GM19193 (cell line): ENCODE measurements around the gene TTLL12.

Source experiments
- POLR2A ChIP-seq: IDR thresholded peaks from 4 replicates; pipeline ENCODE4 v1.6.1; 2011; ENCODE audit not compliant: insufficient read depth, insufficient read length; ENCODE audit errors: extremely low read depth

TTLL12 gene

GRCh38 chr22:43173566-43173965 lies 13.4 kb downstream of the TTLL12 start:
- TF ChIP-seq POLR2A = no peak

GRCh38 chr22:43172191-43172590 lies 14.7 kb downstream of the TTLL12 start:
- no peak for TF ChIP-seq POLR2A

DNA sequence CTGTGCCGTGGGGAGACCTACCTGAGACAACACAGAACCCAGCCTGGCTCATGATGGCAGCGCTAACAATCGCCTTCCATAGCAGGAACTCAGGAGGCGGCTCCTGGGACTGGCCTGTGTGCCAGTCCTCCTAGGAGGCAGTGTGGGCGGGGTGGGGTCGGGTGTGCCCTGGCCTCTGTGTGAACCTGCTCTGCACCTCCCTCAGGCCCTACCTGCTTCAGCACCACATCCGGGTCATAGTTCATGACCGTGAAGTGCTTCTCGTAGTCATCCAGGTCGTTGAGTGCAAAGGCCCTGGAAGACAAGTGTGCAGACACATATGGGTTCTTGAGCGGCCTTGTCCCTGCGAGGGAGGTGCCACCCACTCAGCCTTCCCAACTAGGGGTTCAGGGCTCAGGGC lies 15.3 kb downstream of the TTLL12 start:
- no peak for TF ChIP-seq POLR2A

- no peak for TF ChIP-seq POLR2A
These were observed 15.9 kb downstream of the TTLL12 start for GRCh38 chr22:43171019-43171491.

DNA sequence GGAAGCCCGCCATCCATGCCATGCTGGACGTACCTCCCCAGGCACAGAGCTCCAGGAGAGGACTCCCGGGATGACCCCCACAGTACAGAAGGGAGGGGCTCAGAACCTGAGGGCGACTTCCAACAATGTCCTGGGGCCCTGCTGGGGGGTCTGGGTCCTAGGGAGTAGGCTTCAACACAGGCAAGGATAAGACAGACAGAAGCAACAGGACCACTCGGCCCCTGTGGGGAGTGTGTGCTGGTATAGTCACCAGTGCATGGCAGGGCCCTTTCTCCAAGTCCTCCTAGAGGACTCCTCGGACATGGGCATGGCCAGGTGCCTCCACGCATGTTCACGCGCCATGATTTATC lies 16.8 kb downstream of the TTLL12 start:
- TF ChIP-seq POLR2A = no peak

DNA sequence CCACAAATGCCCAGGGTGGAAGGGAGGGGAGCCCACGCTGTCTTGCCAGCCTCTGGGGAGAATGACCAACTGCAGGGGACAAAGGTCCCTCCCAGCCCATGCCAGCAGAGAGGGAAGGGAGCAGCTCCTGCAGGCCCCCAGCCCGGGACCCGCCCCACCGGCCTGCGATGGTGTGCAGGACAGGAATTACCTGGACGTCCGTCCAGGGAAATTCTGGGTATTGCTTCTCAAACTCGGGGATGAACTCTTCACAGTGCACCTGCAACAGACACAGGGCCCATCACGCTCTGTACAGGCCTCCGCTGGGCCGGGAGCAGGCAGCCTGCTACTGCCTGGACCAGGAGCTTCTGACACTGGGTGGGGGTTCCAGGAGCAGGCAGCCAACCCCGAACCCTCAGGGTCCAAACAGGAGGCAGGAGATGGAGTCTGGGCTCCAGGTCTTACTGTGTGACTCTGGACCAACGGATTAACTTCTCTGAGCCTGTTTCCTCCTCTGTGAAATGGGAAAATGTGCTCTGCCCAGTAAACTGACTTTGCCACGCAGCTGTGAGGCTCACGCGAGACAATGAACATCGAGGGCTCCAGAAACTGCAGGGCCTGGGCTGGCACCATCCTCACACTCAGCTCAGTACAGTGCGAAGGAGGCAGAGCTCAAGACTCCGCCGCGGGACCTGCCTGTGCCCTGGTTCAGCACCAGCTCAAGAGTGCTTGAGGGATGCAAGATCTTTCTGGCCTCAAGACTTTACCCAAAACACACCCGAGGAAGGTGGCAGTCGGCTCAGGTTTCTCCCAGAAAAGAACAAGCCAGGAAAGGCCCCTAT lies 17.4 kb downstream of the TTLL12 start:
- no peak for TF ChIP-seq POLR2A

DNA sequence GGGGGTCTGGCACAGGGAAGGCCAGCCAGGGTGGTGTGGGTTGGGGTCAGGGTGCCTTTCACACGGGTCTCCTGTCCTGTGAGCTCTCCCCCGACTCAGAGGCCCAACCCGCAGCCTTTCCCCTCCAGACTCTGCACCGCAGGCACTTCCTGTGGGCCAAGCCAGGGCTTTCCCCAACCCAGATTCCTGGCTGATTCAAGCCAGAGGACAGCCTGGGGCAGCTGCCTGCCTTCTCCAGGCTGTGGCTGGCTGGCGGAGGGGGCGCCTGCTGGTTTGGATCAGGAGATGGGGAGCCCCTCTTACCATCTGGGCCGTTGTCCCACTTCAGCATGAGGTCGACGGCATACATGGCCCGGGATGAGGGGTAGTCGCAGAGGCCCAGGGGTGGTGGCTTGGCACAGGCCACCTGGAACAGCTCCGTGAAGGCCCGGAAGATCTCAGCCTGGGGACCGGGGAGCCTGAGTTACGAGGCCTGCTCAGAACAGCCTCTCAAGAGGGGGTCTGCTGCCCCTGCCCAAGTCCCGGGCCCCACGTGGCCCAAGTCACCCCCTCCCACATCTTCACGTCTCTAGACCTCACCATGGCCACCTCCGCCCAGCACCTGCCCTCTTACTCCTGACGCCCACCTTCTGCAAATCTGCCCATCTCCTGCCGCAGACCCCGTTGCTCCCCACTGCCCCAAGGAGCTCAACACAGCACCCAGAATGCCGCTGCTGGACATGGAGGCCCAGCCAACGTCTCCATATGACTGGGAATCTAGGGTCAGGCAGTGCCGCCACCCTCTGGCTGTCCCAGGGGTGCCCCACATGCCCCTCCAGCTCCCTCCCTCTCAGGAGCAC lies 18.2 kb downstream of the TTLL12 start:
- TF ChIP-seq POLR2A = no peak

GRCh38 chr22:43167001-43167589 lies 19.8 kb downstream of the TTLL12 start:
- TF ChIP-seq POLR2A = no peak

DNA sequence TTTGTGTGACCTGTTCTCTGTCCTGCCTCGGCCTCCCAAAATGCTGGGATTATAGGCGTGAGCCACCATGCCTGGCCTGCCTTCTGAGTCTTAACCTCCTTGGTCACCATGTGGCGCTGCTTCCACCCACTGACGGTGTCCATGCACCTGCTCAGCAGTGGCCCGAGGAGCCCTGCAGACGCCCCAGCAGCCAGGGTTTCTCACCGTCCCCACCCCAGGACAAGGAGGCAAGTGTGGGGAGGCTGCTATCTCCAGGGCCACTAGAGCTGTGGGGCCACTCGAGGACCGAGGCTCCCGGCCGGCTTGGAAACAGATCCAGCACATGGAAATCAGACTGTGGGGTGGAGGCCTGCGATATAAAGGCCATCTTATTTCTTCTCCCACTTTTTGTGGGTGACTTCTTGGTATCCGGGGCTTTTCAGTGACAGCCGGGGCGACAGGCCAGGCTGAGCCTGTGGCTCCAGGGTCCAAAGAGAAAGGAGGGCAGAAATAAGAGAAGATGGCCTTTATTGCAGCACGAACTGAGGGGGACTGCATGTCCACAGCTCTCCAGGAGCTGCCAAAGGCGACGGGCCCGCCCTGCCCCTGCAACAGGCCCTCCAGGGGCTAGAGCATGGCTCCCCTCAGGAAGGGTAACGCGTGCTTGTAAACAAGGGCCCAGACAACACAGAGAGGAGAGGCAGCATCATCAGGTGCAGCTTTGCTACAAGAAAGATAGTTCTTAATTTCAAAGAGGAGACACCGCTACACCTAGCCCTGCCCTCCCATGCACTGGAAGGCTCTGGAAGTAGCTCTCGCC lies 20.6 kb downstream of the TTLL12 start:
- no peak for TF ChIP-seq POLR2A

DNA sequence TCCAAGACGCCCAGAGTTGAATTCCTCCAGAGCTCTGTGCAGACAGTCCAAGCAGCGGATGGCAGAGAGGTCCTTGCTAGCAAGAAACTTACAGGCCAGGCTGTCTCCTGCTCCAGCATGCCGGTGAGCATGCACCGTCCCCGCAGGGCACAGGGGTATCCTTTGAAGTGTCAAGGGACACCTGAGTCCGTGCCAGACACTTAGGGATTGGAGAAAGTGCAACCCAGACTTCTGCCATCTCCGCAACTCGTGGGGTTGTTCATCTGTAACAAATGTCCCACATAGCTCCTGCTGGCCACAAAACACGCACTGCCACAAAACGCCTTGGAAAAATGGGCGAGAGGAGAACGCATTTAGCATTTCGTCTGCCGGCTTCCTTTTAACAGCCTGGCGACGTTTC lies 22.3 kb downstream of the TTLL12 start:
- TF ChIP-seq POLR2A = no peak

DNA sequence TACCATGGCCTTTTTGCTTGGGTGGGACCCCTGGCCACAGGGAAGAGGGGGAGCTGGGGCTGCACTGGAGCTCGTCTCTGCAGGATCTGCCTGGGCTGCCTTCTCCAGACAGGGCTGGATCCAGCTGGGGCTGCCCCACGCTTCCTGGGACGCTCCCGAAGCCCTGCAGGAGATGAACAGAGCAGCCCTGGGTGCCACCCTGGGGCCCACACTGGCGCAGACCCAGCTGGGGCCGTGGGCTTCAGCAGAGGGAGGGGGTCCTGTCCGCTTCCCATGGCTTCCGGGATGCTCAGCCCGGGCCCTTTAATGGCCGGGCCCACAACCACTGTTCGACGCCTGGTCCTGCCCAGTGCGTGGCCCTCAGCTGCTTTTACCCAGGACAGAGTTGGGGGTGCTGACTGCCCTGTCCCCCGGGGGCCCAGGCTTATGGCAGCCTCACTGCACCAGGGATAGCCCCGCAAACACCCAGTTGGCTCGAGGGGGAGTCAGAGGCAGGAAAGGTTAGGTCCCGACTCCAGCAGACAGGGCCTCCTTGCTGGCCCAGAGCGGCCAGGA lies 23.6 kb downstream of the TTLL12 start:
- TF ChIP-seq POLR2A = no peak

DNA sequence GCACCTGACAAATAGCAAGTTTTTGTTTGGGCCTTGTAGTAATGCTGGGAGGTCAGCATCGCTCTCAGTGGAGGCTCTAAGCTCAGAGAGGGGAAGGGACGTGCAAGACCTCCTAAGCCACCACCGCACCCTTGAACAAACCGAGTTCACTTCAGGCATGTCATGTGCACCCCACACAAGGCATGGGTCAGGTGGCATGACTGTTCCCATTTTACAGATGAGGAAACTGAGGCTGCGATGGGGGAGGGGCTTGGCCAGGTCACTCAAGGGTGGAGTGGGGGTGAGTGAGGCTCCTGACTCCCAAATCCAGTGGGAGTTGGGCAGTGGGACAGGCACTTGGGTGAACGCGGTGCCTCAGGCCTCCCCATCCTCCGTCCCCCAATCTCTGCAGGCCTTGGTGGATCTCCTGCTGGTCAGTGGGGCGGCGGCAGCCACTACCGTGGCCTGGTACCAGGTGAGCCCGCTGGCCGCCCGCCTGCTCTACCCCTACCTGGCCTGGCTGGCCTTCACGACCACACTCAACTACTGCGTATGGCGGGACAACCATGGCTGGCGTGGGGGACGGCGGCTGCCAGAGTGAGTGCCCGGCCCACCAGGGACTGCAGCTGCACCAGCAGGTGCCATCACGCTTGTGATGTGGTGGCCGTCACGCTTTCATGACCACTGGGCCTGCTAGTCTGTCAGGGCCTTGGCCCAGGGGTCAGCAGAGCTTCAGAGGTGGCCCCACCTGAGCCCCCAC lies 24.4 kb downstream of the TTLL12 start:
- no peak for TF ChIP-seq POLR2A

DNA sequence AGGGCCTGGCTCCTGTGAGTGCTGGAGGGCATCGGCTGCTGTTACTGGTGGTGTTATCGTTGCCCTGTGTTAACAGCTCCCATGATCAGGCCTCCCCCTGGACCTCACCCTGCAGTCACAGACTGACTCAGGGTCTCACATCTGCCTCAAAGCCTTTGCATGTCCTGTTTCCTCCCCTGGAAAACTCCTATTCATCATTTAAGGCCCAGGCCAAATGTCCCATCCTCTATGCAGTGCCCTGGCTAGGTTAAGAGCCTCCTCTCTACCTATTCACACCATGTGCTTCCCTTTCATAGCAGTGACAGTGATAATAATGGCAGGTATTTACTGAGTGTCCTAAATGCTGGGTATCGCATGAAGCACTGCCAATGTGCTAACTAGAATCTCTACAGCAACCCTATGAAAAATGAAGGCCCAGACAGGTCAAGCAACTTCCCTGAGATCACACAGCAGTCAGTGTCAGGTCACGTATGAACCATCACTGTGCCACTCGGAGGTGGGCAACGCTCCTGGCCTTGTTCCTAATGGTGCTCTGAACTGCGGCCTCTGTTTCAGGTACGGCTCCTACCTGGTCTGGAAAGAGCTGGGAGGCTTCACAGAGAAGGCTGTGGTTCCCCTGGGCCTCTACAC lies 26.3 kb downstream of the TTLL12 start:
- TF ChIP-seq POLR2A = no peak
